ENCODE results near the gene GCAT. TPM values are rescaled to one million over a fixed set of nuclear protein-coding genes. Genes with fewer than 3 reads are reported as not detected.

Gene GCAT
- total RNA-seq, 4 donors from 2014 or later, result 11.6 to 15.2 (median 12.3) TPM

DNA sequence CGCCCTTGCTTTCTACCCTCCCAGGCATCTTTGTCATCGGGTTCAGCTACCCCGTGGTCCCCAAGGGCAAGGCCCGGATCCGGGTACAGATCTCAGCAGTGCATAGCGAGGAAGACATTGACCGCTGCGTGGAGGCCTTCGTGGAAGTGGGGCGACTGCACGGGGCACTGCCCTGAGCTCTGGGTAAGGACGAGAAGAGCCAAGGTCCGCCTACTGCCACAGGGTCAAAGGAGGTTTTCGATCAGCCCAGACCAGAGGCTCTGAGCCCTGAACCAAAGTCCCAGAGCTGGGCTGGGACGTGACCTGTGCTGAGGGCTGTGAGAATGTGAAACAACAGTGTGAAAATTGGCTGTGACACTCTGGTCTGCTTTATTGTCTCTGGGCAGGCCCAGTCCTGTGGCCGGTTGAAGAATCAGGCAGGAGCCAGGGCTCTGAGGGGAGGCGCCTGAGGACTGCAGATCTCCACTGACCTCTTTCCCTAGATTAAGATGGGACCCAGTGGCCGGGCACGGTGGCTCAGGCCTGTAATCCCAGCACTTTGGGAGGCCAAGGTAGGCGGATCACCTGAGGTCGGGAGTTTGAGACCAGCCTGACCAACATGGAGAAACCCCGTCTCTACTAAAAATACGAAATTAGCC is 8.9 kb downstream of the GCAT start:
- no peak for TF ChIP-seq POLR2A (IDR thresholded peaks at IDR 0.05; ENCODE audit: low read depth)
- TF ChIP-seq EP300 (IDR thresholded peaks at IDR 0.05), result no peak
- TF ChIP-seq, protein P1, sequence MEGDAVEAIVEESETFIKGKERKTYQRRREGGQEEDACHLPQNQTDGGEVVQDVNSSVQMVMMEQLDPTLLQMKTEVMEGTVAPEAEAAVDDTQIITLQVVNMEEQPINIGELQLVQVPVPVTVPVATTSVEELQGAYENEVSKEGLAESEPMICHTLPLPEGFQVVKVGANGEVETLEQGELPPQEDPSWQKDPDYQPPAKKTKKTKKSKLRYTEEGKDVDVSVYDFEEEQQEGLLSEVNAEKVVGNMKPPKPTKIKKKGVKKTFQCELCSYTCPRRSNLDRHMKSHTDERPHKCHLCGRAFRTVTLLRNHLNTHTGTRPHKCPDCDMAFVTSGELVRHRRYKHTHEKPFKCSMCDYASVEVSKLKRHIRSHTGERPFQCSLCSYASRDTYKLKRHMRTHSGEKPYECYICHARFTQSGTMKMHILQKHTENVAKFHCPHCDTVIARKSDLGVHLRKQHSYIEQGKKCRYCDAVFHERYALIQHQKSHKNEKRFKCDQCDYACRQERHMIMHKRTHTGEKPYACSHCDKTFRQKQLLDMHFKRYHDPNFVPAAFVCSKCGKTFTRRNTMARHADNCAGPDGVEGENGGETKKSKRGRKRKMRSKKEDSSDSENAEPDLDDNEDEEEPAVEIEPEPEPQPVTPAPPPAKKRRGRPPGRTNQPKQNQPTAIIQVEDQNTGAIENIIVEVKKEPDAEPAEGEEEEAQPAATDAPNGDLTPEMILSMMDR (IDR thresholded peaks at IDR 0.05), result no peak
- no peak for TF ChIP-seq POLR2AphosphoS5 (IDR thresholded peaks at IDR 0.05)
- Histone ChIP-seq H3K4me3 (no peak overlapping the region), H3K36me3 (peaks cover 0 to 39% (median 19%) of the 10 kb centered on the region in 4 donors), H3K27ac (replicated peaks in 1 of 4) (no peak overlapping the region), H3K27me3 (peaks cover 0 to 29% (median 0%) of the 10 kb centered on the region in 4 donors), H3K4me1 (peaks cover 17 to 21% (median 20%) of the 10 kb centered on the region in 4 donors), H3K9me3 (no peaks in the 10 kb centered on the region)
- no peak for DNase-seq (ENCODE audit: extremely low spot score)
- intact Hi-C loops (cut with DNase I), result loop anchor here (1.0 to 5.0 kb wide), 2 partner anchors 47 to 151 kb away; no protein-coding TSS in a partner anchor
- WGBS, result 93% methylated on average over 22 of the region's 23 CpGs

DNA sequence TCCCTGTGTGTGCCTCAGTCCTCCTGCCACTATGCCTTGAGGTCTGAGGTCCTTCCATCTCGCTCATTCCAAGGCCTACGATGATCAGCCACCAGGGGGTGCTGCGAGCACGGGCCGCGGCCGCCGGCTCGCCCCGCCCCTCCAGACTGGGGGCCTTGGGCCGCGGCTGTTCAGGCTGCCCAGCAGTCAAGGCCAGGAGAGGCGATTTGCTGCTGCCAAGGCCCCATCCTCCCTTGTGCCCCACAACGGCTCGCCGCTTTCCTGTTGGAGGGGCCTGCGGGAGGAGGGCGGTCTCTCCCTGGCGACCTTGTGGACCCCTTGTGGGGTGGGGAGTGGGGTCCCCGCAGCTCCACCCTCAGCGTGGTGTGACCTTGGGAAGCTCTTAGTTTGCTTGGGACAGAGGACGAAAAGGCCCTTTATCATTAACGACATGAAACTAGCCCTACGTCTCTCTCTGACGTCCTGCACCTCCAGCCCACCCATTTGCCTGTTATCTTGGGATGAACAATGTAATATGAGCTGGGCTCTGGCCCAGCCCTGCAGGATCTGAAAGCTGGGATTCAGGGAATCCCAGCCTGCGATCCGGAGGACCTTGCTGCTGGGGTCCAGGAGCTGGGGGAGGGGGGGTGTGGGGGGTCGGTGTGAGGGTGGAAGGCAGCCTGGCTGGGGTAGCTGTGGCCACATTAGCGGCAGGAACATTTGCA is 10.1 kb downstream of the GCAT start:
- Histone ChIP-seq H3K27ac (replicated peaks in 1 of 4) (peak overlapping the region; percentile 44 to 70 (median 50)), H3K4me3 (peak overlapping the region; percentile 40 to 59 (median 51)), H3K36me3 (peaks cover 0 to 39% (median 19%) of the 10 kb centered on the region in 4 donors), H3K4me1 (peaks cover 17 to 21% (median 20%) of the 10 kb centered on the region in 4 donors), H3K9me3 (no peaks in the 10 kb centered on the region), H3K27me3 (peaks cover 0 to 41% (median 0%) of the 10 kb centered on the region in 4 donors)
- TF ChIP-seq, protein P1 (IDR thresholded peaks at IDR 0.05), result peak; percentile 96 to 98 (median 97)
- TF ChIP-seq EP300 (IDR thresholded peaks at IDR 0.05) (no peak), POLR2AphosphoS5 (IDR thresholded peaks at IDR 0.05) (peak; percentile 45 to 78)
- WGBS, result 5% methylated on average over 4 of the region's 29 CpGs
- peak; percentile 96 for DNase-seq (ENCODE audit: extremely low spot score)
- intact Hi-C loops (cut with DNase I), result loop anchor here (1.0 to 5.0 kb wide), 2 partner anchors 45 to 149 kb away; no protein-coding TSS in a partner anchor

DNA sequence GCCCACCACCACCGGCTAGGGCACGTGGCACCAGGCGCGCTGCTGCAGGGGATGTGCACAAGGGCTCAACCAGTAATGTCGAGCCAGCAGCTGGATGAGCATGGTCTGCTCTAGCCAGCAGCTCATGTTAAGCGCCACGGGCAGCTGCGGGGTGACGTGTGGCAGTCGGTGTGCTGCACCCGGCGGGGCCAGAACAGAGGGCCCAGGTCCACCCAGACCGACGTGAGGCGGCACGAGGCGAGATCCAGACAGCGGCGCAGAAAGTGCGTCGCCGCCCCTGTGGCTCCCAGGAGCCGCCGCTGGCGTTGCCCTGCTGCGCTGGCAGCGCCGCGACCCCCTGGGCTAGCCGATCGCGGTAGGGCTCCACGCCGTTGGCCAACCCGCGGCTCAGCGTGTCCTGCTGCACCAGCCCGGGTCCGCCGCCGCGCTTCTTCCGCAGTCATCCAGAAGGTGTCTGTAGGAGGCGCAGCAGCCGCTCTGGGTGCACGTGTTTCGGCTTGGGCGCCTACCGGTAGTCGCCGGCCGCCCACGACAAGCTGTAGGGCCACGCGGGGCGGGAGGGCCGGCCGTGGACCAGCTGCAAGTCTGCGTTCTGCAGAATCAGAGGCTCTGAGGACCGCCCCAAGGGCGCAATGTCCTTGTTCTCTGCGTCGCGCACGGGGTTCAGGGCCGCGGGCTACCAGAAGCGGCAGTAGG is 10.8 kb downstream of the GCAT start:
- peak overlapping the region; percentile 40 to 59 (median 51) for H3K4me3 ChIP-seq
- H3K9me3 ChIP-seq, result no peaks in the 10 kb centered on the region
- no peak for DNase-seq (ENCODE audit: extremely low spot score)
- H3K27me3 ChIP-seq, result peaks cover 0 to 48% (median 0%) of the 10 kb centered on the region in 4 donors
- TF ChIP-seq EP300 (IDR thresholded peaks at IDR 0.05) (no peak), POLR2AphosphoS5 (IDR thresholded peaks at IDR 0.05) (no peak), POLR2A (IDR thresholded peaks at IDR 0.05; ENCODE audit: low read depth) (no peak)
- TF ChIP-seq, protein P1 (IDR thresholded peaks at IDR 0.05), result peak; percentile 36 to 44 (median 40)
- H3K4me1 ChIP-seq, result peaks cover 17 to 21% (median 20%) of the 10 kb centered on the region in 4 donors
- H3K36me3 ChIP-seq, result peaks cover 0 to 33% (median 17%) of the 10 kb centered on the region in 4 donors
- peak overlapping the region in 3 of 4 donors; percentile 28 to 70 (median 53) for H3K27ac ChIP-seq (replicated peaks in 1 of 4)
- 6% methylated on average over 30 of the region's 68 CpGs for WGBS
- intact Hi-C loops (cut with DNase I), result loop anchor here (5.0 kb wide), 1 partner anchor 149 kb away; no protein-coding TSS in a partner anchor

DNA sequence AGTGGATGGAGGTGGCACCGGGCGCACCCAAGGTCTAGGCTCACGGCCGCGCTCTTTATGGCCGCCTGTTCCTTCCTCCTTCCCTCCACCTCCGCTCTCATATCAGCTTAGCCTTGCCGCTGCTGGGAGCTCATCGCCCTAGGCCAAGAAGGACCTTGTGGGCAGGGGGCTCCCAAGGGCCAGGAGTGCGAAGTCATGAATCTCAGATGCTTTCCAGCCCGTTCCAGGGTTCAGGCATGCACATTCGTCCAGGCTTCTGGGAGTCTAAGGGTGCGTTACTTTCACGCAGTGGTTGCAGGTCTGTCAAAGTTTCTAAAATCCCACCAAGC is 11.3 kb downstream of the GCAT start:
- Histone ChIP-seq H3K9me3 (no peaks in the 10 kb centered on the region), H3K4me3 (peak overlapping the region; percentile 40 to 59 (median 51)), H3K4me1 (peaks cover 17 to 22% (median 20%) of the 10 kb centered on the region in 4 donors), H3K27ac (replicated peaks in 1 of 4) (no peak overlapping the region), H3K36me3 (peaks cover 0 to 28% (median 15%) of the 10 kb centered on the region in 4 donors), H3K27me3 (peaks cover 0 to 53% (median 0%) of the 10 kb centered on the region in 4 donors)
- DNase-seq (ENCODE audit: extremely low spot score), result no peak
- intact Hi-C loops (cut with DNase I), result loop anchor here (5.0 kb wide), 1 partner anchor 148 kb away; no protein-coding TSS in a partner anchor
- 34% methylated on average over 14 of the region's 14 CpGs for WGBS
- TF ChIP-seq EP300 (IDR thresholded peaks at IDR 0.05) (no peak), POLR2A (IDR thresholded peaks at IDR 0.05; ENCODE audit: low read depth) (no peak), POLR2AphosphoS5 (IDR thresholded peaks at IDR 0.05) (no peak)
- TF ChIP-seq, protein P1 (IDR thresholded peaks at IDR 0.05), result no peak

All from esophagus muscularis mucosa (tissue), 4 donors.